Smooth muscle cell (in vitro differentiated cells): ENCODE results near the gene ZNF335. TPM values are rescaled to one million over a fixed set of nuclear protein-coding genes. Genes with fewer than 3 reads are reported as not detected.
A peak's percentile ranks its signal among the peaks of the same experiment; 100 is the strongest.

Experiments
- DNase-seq: peaks from one replicate; lab custom pipeline; 2025; ENCODE audit not compliant: unreplicated experiment; lab: John Stamatoyannopoulos, UW
- H2AFZ ChIP-seq: fragments of 200-600 bp; sonication (generic); 2 replicates; pipeline ENCODE4 v1.6.0; 2016; ENCODE audit warnings: antibody characterized with exemption, low read depth, mild to moderate bottlenecking
- H3F3A ChIP-seq: fragments of 200-600 bp; sonication (generic); 2 replicates; pipeline ENCODE4 v1.6.0; 2017; ENCODE audit warnings: antibody characterized with exemption, low read depth
- H3K27ac ChIP-seq: fragments of 200-600 bp; sonication (generic); 2 replicates; pipeline ENCODE4 v1.5.1; 2016; ENCODE audit warnings: low read depth, mild to moderate bottlenecking
- H3K27me3 ChIP-seq: fragments of 200-600 bp; sonication (generic); 2 replicates; pipeline ENCODE4 v1.6.1; 2016; ENCODE audit warnings: low read depth, mild to moderate bottlenecking
- H3K36me3 ChIP-seq: fragments of 200-600 bp; sonication (generic); 2 replicates; pipeline ENCODE4 v1.5.1; 2016; ENCODE audit warnings: low read depth
- H3K4me1 ChIP-seq: fragments of 200-600 bp; sonication (generic); 2 replicates; pipeline ENCODE4 v1.5.1; 2016; ENCODE audit warnings: low read depth
- H3K4me2 ChIP-seq: fragments of 200-600 bp; sonication (generic); 2 replicates; pipeline ENCODE4 v1.6.0; 2016; ENCODE audit warnings: mild to moderate bottlenecking
- H3K4me3 ChIP-seq: fragments of 200-600 bp; sonication (generic); 2 replicates; pipeline ENCODE4 v1.5.1; 2016; ENCODE audit warnings: mild to moderate bottlenecking
- H3K79me2 ChIP-seq: fragments of 200-600 bp; sonication (generic); 2 replicates; pipeline ENCODE4 v1.6.0; 2016; ENCODE audit warnings: low read depth, mild to moderate bottlenecking
- H3K9ac ChIP-seq: fragments of 200-600 bp; sonication (generic); 2 replicates; pipeline ENCODE4 v1.6.0; 2016; ENCODE audit warnings: low read depth
- H3K9me3 ChIP-seq: fragments of 200-600 bp; sonication (generic); replicated peaks from 2 replicates; pipeline ENCODE4 v1.5.1; 2016; ENCODE audit warnings: low read depth
- H4K20me1 ChIP-seq: fragments of 200-600 bp; sonication (generic); 2 replicates; pipeline ENCODE4 v1.6.0; 2016; ENCODE audit warnings: low read depth
- CTCF ChIP-seq: fragments of 200-600 bp; sonication (generic); IDR thresholded peaks from 2 replicates; pipeline ENCODE4 v1.5.1; 2017; ENCODE audit warnings: borderline replicate concordance, mild to moderate bottlenecking, antibody characterized with exemption; ENCODE audit not compliant: insufficient read depth, poor library complexity, severe bottlenecking
- WGBS: methylation state at CpG from one replicate; pipeline ENCODE4 v1.1.7; 2016; ENCODE audit warnings: low lambda C conversion rate; 5-methylcytosine and 5-hydroxymethylcytosine counted together
- polyA plus RNA-seq: library from polyadenylated mRNA; unstranded; fragments of >200 nt; fragmentation: Nextera tagmentation; extraction: Ambion mirVana; gene quantifications from 2 replicates; pipeline ENCODE4 v1.2.1, GENCODE V29; 2016
- total RNA-seq: library from RNA; depleted of rRNA; stranded (reverse); fragments of >200 nt; gene quantifications from 2 replicates; pipeline ENCODE4 v1.2.3, GENCODE V29; 2014

ZNF335 gene
- total and polyA plus RNA-seq, 2 experiments from 2014 or later = 11.2 to 14.2 TPM

- DNase-seq = peak; percentile 26
- H4K20me1 ChIP-seq = no peaks in the 10 kb centered on the region
- WGBS = 10% methylated on average over 16 of the region's 16 CpGs
Measured at GRCh38 chr20:45987108-45987780, 15.2 kb upstream of the ZNF335 start.

GRCh38 chr20:45985573-45985972, 13.6 kb upstream of the ZNF335 start:
- Histone ChIP-seq H2AFZ (no peak overlapping the region), H3K4me3 (no peak overlapping the region), H4K20me1 (no peaks in the 10 kb centered on the region), H3K9ac (no peak overlapping the region), H3K79me2 (no peaks in the 10 kb centered on the region), H3K36me3 (no peaks in the 10 kb centered on the region), H3K4me1 (no peaks in the 10 kb centered on the region), H3K4me2 (no peak overlapping the region), H3K27ac (no peak overlapping the region), H3F3A (no peaks in the 10 kb centered on the region), H3K9me3 (no peaks in the 10 kb centered on the region), H3K27me3 (no peaks in the 10 kb centered on the region)
- no peak for TF ChIP-seq CTCF
- no peak for DNase-seq
- 76% methylated on average over 7 of the region's 7 CpGs for WGBS

More at GRCh38 chr20:45987108-45987780, 15.2 kb upstream of the ZNF335 start:
- Histone ChIP-seq H3K27ac (no peak overlapping the region), H3K27me3 (no peaks in the 10 kb centered on the region), H3K4me2 (no peak overlapping the region), H3K9ac (no peak overlapping the region), H3K9me3 (no peaks in the 10 kb centered on the region), H3K36me3 (no peaks in the 10 kb centered on the region), H3F3A (no peaks in the 10 kb centered on the region), H2AFZ (no peak overlapping the region), H3K4me1 (no peaks in the 10 kb centered on the region), H3K4me3 (no peak overlapping the region), H3K79me2 (no peaks in the 10 kb centered on the region)
- TF ChIP-seq CTCF = peak; percentile 89

- Histone ChIP-seq H4K20me1 (no peaks in the 10 kb centered on the region), H3K4me2 (no peak overlapping the region), H3K27ac (no peak overlapping the region), H2AFZ (no peak overlapping the region), H3K36me3 (no peaks in the 10 kb centered on the region), H3K4me1 (no peaks in the 10 kb centered on the region), H3K27me3 (peaks cover 6% of the 10 kb centered on the region), H3K4me3 (no peak overlapping the region), H3K9ac (no peak overlapping the region), H3K9me3 (no peaks in the 10 kb centered on the region), H3F3A (no peaks in the 10 kb centered on the region), H3K79me2 (no peaks in the 10 kb centered on the region)
- 49% methylated on average over 7 of the region's 7 CpGs for WGBS
- no peak for DNase-seq
- no peak for TF ChIP-seq CTCF
Measured at GRCh38 chr20:45983279-45983743, 11.3 kb upstream of the ZNF335 start.

- H3K27me3 ChIP-seq = peaks cover 13% of the 10 kb centered on the region
- no peaks in the 10 kb centered on the region for H3K36me3 ChIP-seq
Measured at GRCh38 chr20:45981261-45981660, 9.3 kb upstream of the ZNF335 start.

More at GRCh38 chr20:45981261-45981660, 9.3 kb upstream of the ZNF335 start:
- 96% methylated on average over 6 of the region's 6 CpGs for WGBS
- DNase-seq = no peak
- H3K4me1 ChIP-seq = no peaks in the 10 kb centered on the region
- no peak overlapping the region for H3K27ac ChIP-seq
- no peak overlapping the region for H3K4me2 ChIP-seq
- TF ChIP-seq CTCF = no peak
- H3K4me3 ChIP-seq = no peak overlapping the region
- H3K9me3 ChIP-seq = no peaks in the 10 kb centered on the region
- H2AFZ ChIP-seq = no peak overlapping the region
- no peaks in the 10 kb centered on the region for H3F3A ChIP-seq
- H3K9ac ChIP-seq = no peak overlapping the region
- H4K20me1 ChIP-seq = no peaks in the 10 kb centered on the region
- no peaks in the 10 kb centered on the region for H3K79me2 ChIP-seq
